H1 (cell line): ENCODE measurements around the gene ASPHD2. TPM values are rescaled to one million over a fixed set of nuclear protein-coding genes. Genes with fewer than 3 reads are reported as not detected.

Experiments
- CTCF ChIA-PET: fragments of 300-600 bp; sonication (Branson Sonifier 250); formaldehyde crosslinking; loops from one replicate; lab custom pipeline; 2021; ENCODE audit not compliant: partially characterized antibody; lab: Charles Lee
- POLR2A ChIA-PET: fragments of 300-600 bp; sonication (Branson Sonifier 250); formaldehyde crosslinking; loops from one replicate; lab custom pipeline; 2021; ENCODE audit warnings: inconsistent platforms; ENCODE audit not compliant: partially characterized antibody; lab: Charles Lee
- DNase-seq, 2 experiments: peaks; one replicate each; pipeline versions ENCODE4 v3.0.0 to v3.0.0-alpha.2; 2010 to 2022; ENCODE audit warnings: low spot score in 2 of 2, low read depth in 1 of 2, mixed read lengths in 1 of 2
- FAIRE-seq: peaks from 2 replicates; lab custom pipeline; 2011; peaks lifted over from hg19 to GRCh38; lab: Jason Lieb, UNC
- H2AFZ ChIP-seq: 2 replicates; pipeline ENCODE4 v1.8.1; 2012; ENCODE audit warnings: low read length, inconsistent platforms
- H2AK5ac ChIP-seq: 2 replicates; pipeline ENCODE4 v1.6.1; 2013; ENCODE audit warnings: low read depth, low read length
- H2BK120ac ChIP-seq: replicated peaks from 2 replicates; pipeline ENCODE3; 2013; ENCODE audit warnings: low read depth, low read length, inconsistent platforms
- H2BK12ac ChIP-seq: 2 replicates; pipeline ENCODE4 v1.6.1; 2013; ENCODE audit warnings: low read depth, low read length
- H2BK15ac ChIP-seq: 2 replicates; pipeline ENCODE4 v1.6.1; 2013; ENCODE audit warnings: low read length
- H2BK20ac ChIP-seq: 2 replicates; pipeline ENCODE4 v1.6.1; 2013; ENCODE audit warnings: low read length
- H2BK5ac ChIP-seq: 2 replicates; pipeline ENCODE4 v1.6.1; 2013; ENCODE audit warnings: low read depth, low read length
- H3K14ac ChIP-seq: 2 replicates; pipeline ENCODE4 v1.6.1; 2013; ENCODE audit warnings: inconsistent platforms; ENCODE audit not compliant: insufficient read length
- H3K18ac ChIP-seq: 2 replicates; pipeline ENCODE4 v1.6.1; 2013; ENCODE audit warnings: low read length; ENCODE audit errors: extremely low read depth
- H3K23ac ChIP-seq: 2 replicates; pipeline ENCODE4 v1.6.1; 2013; ENCODE audit warnings: inconsistent platforms; ENCODE audit not compliant: insufficient read length
- H3K23me2 ChIP-seq: 2 replicates; pipeline ENCODE4 v1.6.1; 2013; ENCODE audit warnings: low read depth, low read length
- H3K27ac ChIP-seq: 2 replicates; pipeline ENCODE4 v1.6.1; 2011; ENCODE audit warnings: low read depth, low read length, inconsistent platforms
- H3K27me3 ChIP-seq, 4 experiments: replicated peaks in 1 of 4; 1 replicate in 1 of 4; 2 replicates in 3 of 4; pipeline versions ENCODE4 v1.6.1 to v1.8.1; 2011 to 2013; ENCODE audit warnings: low read length in 3 of 4, mild to moderate bottlenecking in 3 of 4, inconsistent platforms in 2 of 4, mixed read lengths in 2 of 4, moderate library complexity in 1 of 4; ENCODE audit not compliant: control insufficient read depth in 3 of 4, insufficient read depth in 3 of 4; ENCODE audit errors: extremely low read depth in 1 of 4
- H3K36me3 ChIP-seq, 4 experiments: 2 replicates each; pipeline versions ENCODE4 v1.6.1 to v1.8.1; 2011 to 2013; ENCODE audit warnings: mild to moderate bottlenecking in 4 of 4, low read length in 3 of 4, moderate library complexity in 2 of 4, control low read depth in 1 of 4, inconsistent platforms in 1 of 4; ENCODE audit not compliant: insufficient read depth in 4 of 4, control insufficient read depth in 2 of 4
- H3K4ac ChIP-seq: replicated peaks from 2 replicates; pipeline ENCODE3; 2013; ENCODE audit warnings: low read length, low read depth, mixed read lengths, inconsistent platforms; ENCODE audit not compliant: insufficient read length
- H3K4me1 ChIP-seq, 4 experiments: replicated peaks in 1 of 4; 1 replicate in 1 of 4; 2 replicates in 3 of 4; pipeline versions ENCODE4 v1.6.1 to v1.8.1; 2011 to 2013; ENCODE audit warnings: low read length in 3 of 4, inconsistent platforms in 2 of 4, mixed read lengths in 1 of 4; ENCODE audit not compliant: insufficient read depth in 4 of 4, control insufficient read depth in 3 of 4
- H3K4me2 ChIP-seq, 2 experiments: 2 replicates each; pipeline versions ENCODE4 v1.6.1 to v1.8.1; 2011 to 2013; ENCODE audit warnings: low read depth in 2 of 2, low read length in 2 of 2, control low read depth in 1 of 2, inconsistent platforms in 1 of 2, mild to moderate bottlenecking in 1 of 2; ENCODE audit not compliant: insufficient read depth in 1 of 2
- H3K4me3 ChIP-seq, 4 experiments: fragments of 200-600, 300-600 bp in 1 of 4; sonication (generic), shearing (Covaris generic), sonication (Bioruptor Twin) in 1 of 4; 2 replicates each; pipeline versions ENCODE4 v1.5.1 to v1.8.1; 2011 to 2016; ENCODE audit warnings: low read length in 4 of 4, low read depth in 3 of 4, control low read depth in 2 of 4, inconsistent platforms in 2 of 4, mild to moderate bottlenecking in 2 of 4, mixed read lengths in 1 of 4, moderate library complexity in 1 of 4; ENCODE audit not compliant: insufficient read depth in 2 of 4; ENCODE audit errors: extremely low read depth in 1 of 4
- H3K56ac ChIP-seq: replicated peaks from 2 replicates; pipeline ENCODE3; 2013; ENCODE audit warnings: low read depth, mild to moderate bottlenecking, mixed read lengths, low read length, inconsistent platforms; ENCODE audit not compliant: insufficient read length
- H3K79me1 ChIP-seq: 2 replicates; pipeline ENCODE4 v1.6.1; 2013; ENCODE audit warnings: low read depth, low read length, control low read depth
- H3K79me2 ChIP-seq, 2 experiments: 2 replicates each; pipeline versions ENCODE4 v1.6.1 to v1.8.1; 2012 to 2013; ENCODE audit warnings: low read length in 2 of 2, mild to moderate bottlenecking in 2 of 2, inconsistent platforms in 1 of 2; ENCODE audit not compliant: insufficient read depth in 2 of 2, control insufficient read depth in 1 of 2
- H3K9ac ChIP-seq, 4 experiments: replicated peaks in 1 of 4; 1 replicate in 1 of 4; 2 replicates in 3 of 4; pipeline versions ENCODE4 v1.6.1 to v1.8.1; 2011 to 2013; ENCODE audit warnings: low read depth in 3 of 4, low read length in 3 of 4, control low read depth in 2 of 4, mild to moderate bottlenecking in 2 of 4, moderate library complexity in 2 of 4, inconsistent platforms in 1 of 4; ENCODE audit errors: extremely low read depth in 1 of 4
- H3K9me3 ChIP-seq, 2 experiments: 2 replicates each; pipeline versions ENCODE4 v1.6.1 to v1.8.1; 2012 to 2013; ENCODE audit warnings: mild to moderate bottlenecking in 2 of 2, moderate library complexity in 2 of 2, control low read depth in 1 of 2, inconsistent platforms in 1 of 2, low read depth in 1 of 2, low read length in 1 of 2, mixed read lengths in 1 of 2; ENCODE audit not compliant: insufficient read depth in 2 of 2
- H4K20me1 ChIP-seq, 2 experiments: replicated peaks in 1 of 2; 2 replicates each; pipeline versions ENCODE3 to v1.8.1; 2011 to 2013; ENCODE audit warnings: inconsistent platforms in 2 of 2, low read length in 2 of 2, mild to moderate bottlenecking in 1 of 2; ENCODE audit not compliant: insufficient read depth in 2 of 2, control insufficient read depth in 1 of 2
- H4K5ac ChIP-seq: 2 replicates; pipeline ENCODE4 v1.6.1; 2013; ENCODE audit warnings: low read length, low read depth, mixed read lengths, inconsistent platforms; ENCODE audit not compliant: insufficient read length
- H4K8ac ChIP-seq: 2 replicates; pipeline ENCODE4 v1.8.0; 2013; ENCODE audit warnings: mild to moderate bottlenecking, moderate library complexity, low read length, inconsistent platforms; ENCODE audit not compliant: insufficient read depth; ENCODE audit errors: extremely low read depth
- H4K91ac ChIP-seq: replicated peaks from 2 replicates; pipeline ENCODE3; 2013; ENCODE audit warnings: low read length, mixed read lengths, inconsistent platforms; ENCODE audit not compliant: insufficient read length
- KDM5A ChIP-seq: fragments of 200-600 bp; IDR thresholded peaks from 2 replicates; pipeline ENCODE4 v1.7.1; 2012; ENCODE audit warnings: mild to moderate bottlenecking, low read length, inconsistent platforms, mixed read lengths
- NANOG ChIP-seq: IDR thresholded peaks from 2 replicates; pipeline ENCODE4 v1.6.1; 2011; ENCODE audit warnings: low read length, low read depth, mild to moderate bottlenecking, inconsistent platforms; ENCODE audit not compliant: insufficient read depth, poor library complexity, severe bottlenecking
- SIN3A ChIP-seq, 2 experiments: IDR thresholded peaks in 1 of 2; conservative IDR thresholded peaks in 1 of 2; 2 replicates each; pipeline ENCODE4 v1.6.1; 2011 to 2012; ENCODE audit warnings: low read length in 2 of 2, improper control_type of control experiment in 1 of 2, low read depth in 1 of 2, mild to moderate bottlenecking in 1 of 2
- SP1 ChIP-seq: IDR thresholded peaks from 2 replicates; pipeline ENCODE4 v1.6.1; 2011; ENCODE audit warnings: low read depth, low read length
- SP4 ChIP-seq: IDR thresholded peaks from 2 replicates; pipeline ENCODE4 v1.6.1; 2012; ENCODE audit warnings: low read length, inconsistent platforms
- SRF ChIP-seq: IDR thresholded peaks from 2 replicates; pipeline ENCODE4 v1.6.1; 2011; ENCODE audit warnings: mild to moderate bottlenecking, low read depth, low read length, moderate library complexity
- WGBS, 2 experiments: shearing (Covaris generic) in 1 of 2; methylation state at CpG; one replicate each; pipeline versions ENCODE4 v1.1.6 to v1.1.7; 2013 to 2015; ENCODE audit warnings: low lambda C conversion rate in 2 of 2, mixed read lengths in 2 of 2, inconsistent platforms in 1 of 2, low coverage in 1 of 2, missing lambda C conversion rate in 1 of 2; ENCODE audit not compliant: insufficient replicate concordance in 2 of 2, insufficient coverage in 1 of 2, insufficient read length in 1 of 2; ENCODE audit errors: extremely low coverage in 1 of 2, missing lambda C conversion rate in 1 of 2; 5-methylcytosine and 5-hydroxymethylcytosine counted together
- polyA plus RNA-seq, 7 experiments: library from polyadenylated mRNA; depleted of rRNA in 3 of 7; stranded (reverse) in 5 of 7; unstranded in 2 of 7; fragments of >200 nt in 5 of 7; fragments of 200-250 nt in 2 of 7; gene quantifications; 1 replicate in 5 of 7; 2 replicates in 1 of 7; 4 replicates in 1 of 7; pipeline versions ENCODE4 v1.2.1 to v1.2.3, GENCODE V29; 2011 to 2013; ENCODE audit warnings: missing spikeins in 2 of 7, mixed read lengths in 2 of 7
- total RNA-seq: library from RNA; stranded (reverse); fragmentation: NEBNext Ultra II Directional; extraction: Animal tissue kit (Norgen Biotek cat#: 25700); gene quantifications from 2 replicates; pipeline ENCODE4 v1.2.1, GENCODE V29; 2021

The ASPHD2 gene
- total and polyA plus RNA-seq, 2 of the 8 experiments (the other 6 are each of a cell fraction or from before 2014, with no cell fraction given), result 7.2 to 11.0 TPM

GRCh38 chr22:26385164-26385563, 43.9 kb upstream of the ASPHD2 start:
- no peak for TF ChIP-seq SP4
- TF ChIP-seq SP1, result no peak
- TF ChIP-seq SRF, result no peak
- no peak for TF ChIP-seq SIN3A (conservative IDR thresholded peaks at IDR 0.05 in 1 of 2, IDR thresholded peaks at IDR 0.05 in 1 of 2; ENCODE audit: low read depth in 1 of 2, low read length in 2 of 2)
- TF ChIP-seq NANOG, result no peak
- TF ChIP-seq KDM5A, result no peak
- Histone ChIP-seq H4K20me1 (no peaks in the 10 kb centered on the region), H4K8ac (no peak overlapping the region), H3K23ac (no peak overlapping the region), H2AK5ac (no peak overlapping the region), H3K4me2 (no peak overlapping the region), H2BK15ac (no peak overlapping the region), H3K4me1 (peaks cover 0 to 5% (median 0%) of the 10 kb centered on the region in 4 experiments; a peak in 2 of 7 replicates), H3K18ac (no peak overlapping the region), H3K9me3 (no peaks in the 10 kb centered on the region), H3K27ac (no peak overlapping the region), H3K23me2 (no peaks in the 10 kb centered on the region), H2BK20ac (no peak overlapping the region), H3K4me3 (no peak overlapping the region), H3K36me3 (no peaks in the 10 kb centered on the region), H2BK12ac (no peak overlapping the region), H4K5ac (no peak overlapping the region), H3K56ac (no peak overlapping the region), H3K79me2 (no peaks in the 10 kb centered on the region), H3K27me3 (no peaks in the 10 kb centered on the region), H2AFZ (no peak overlapping the region), H3K79me1 (no peaks in the 10 kb centered on the region), H2BK120ac (no peak overlapping the region), H3K9ac (no peak overlapping the region), H2BK5ac (no peak overlapping the region), H3K4ac (no peak overlapping the region), H3K14ac (no peak overlapping the region), H4K91ac (no peak overlapping the region)
- 80% methylated on average over 1 of the region's 1 CpG; no CpG with 5 or more reads in 1 of the 2 experiments for WGBS, 2 experiments
- FAIRE-seq, result no peak
- ChIA-PET POLR2A (no interaction called here), CTCF (interaction anchor here (0.8 to 6.7 kb wide), 3 partner anchors 11 to 939 kb away, joined by 3 to 55 read pairs (median 10); no protein-coding TSS in a partner anchor)
- no peak for DNase-seq
